Measurements from ENCODE around the gene ALG10B.
A peak's percentile ranks its signal among the peaks of the same experiment; 100 is the strongest.
"Not testable (repeated sequence)": the region's sequence is repeated elsewhere in the genome, so short reads cannot be mapped to it uniquely, and the experiment has no call there.

ALG10B gene

GRCh38 chr12:38316391-38317129, at the start of gene ALG10B:
TSS of gene ALG10B (plus strand) at chr12:38316774. CDS start at chr12:38316894, 120 bp downstream.
- peak; percentile 96 for FAIRE-seq
- peak; percentile 65 for DNase-seq (ENCODE audit: extremely low spot score, insufficient read length, low read depth)

GRCh38 chr12:38268612-38269011, 48.0 kb upstream of the ALG10B start:
- FAIRE-seq (no peak), DNase-seq (ENCODE audit: extremely low spot score, insufficient read length, low read depth) (no peak)

- FAIRE-seq (no peak), DNase-seq (ENCODE audit: extremely low spot score, insufficient read length, low read depth) (no peak)
Measured at GRCh38 chr12:38269897-38270296, 46.7 kb upstream of the ALG10B start.

GRCh38 chr12:38279756-38280155, 36.8 kb upstream of the ALG10B start:
- DNase-seq (ENCODE audit: extremely low spot score, insufficient read length, low read depth) (no peak), FAIRE-seq (no peak)

GRCh38 chr12:38282886-38283285, 33.7 kb upstream of the ALG10B start:
- DNase-seq (ENCODE audit: extremely low spot score, insufficient read length, low read depth) = no peak
- no peak for FAIRE-seq

GRCh38 chr12:38289396-38289795, 27.2 kb upstream of the ALG10B start:
- FAIRE-seq = no peak
- no peak for DNase-seq (ENCODE audit: extremely low spot score, insufficient read length, low read depth)

GRCh38 chr12:38291160-38291559, 25.4 kb upstream of the ALG10B start:
- FAIRE-seq (no peak), DNase-seq (ENCODE audit: extremely low spot score, insufficient read length, low read depth) (no peak)

GRCh38 chr12:38302972-38303371, 13.6 kb upstream of the ALG10B start:
- not testable (repeated sequence) for DNase-seq (ENCODE audit: extremely low spot score, insufficient read length, low read depth); FAIRE-seq

- not testable (repeated sequence) for DNase-seq (ENCODE audit: extremely low spot score, insufficient read length, low read depth); FAIRE-seq
Measured at GRCh38 chr12:38321966-38322365, 5.4 kb downstream of the ALG10B start.

- DNase-seq (ENCODE audit: extremely low spot score, insufficient read length, low read depth) = no peak
- FAIRE-seq = no peak
Measured at GRCh38 chr12:38324912-38325311, 8.3 kb downstream of the ALG10B start.

- FAIRE-seq (peak; percentile 33), DNase-seq (ENCODE audit: extremely low spot score, insufficient read length, low read depth) (no peak)
Measured at GRCh38 chr12:38327356-38327755, 10.8 kb downstream of the ALG10B start.

- DNase-seq (ENCODE audit: extremely low spot score, insufficient read length, low read depth) (no peak), FAIRE-seq (no peak)
Measured at GRCh38 chr12:38328306-38328895, 11.8 kb downstream of the ALG10B start.

GRCh38 chr12:38330414-38330813, 13.8 kb downstream of the ALG10B start:
- FAIRE-seq; DNase-seq (ENCODE audit: extremely low spot score, insufficient read length, low read depth): not testable (repeated sequence)

GRCh38 chr12:38332814-38333213, 16.2 kb downstream of the ALG10B start:
- no peak for FAIRE-seq
- no peak for DNase-seq (ENCODE audit: extremely low spot score, insufficient read length, low read depth)

- FAIRE-seq = no peak
Measured at GRCh38 chr12:38342444-38342843, 25.9 kb downstream of the ALG10B start.

GRCh38 chr12:38343256-38343655, 26.7 kb downstream of the ALG10B start:
- DNase-seq (ENCODE audit: extremely low spot score, insufficient read length, low read depth); FAIRE-seq: not testable (repeated sequence)

More at GRCh38 chr12:38342444-38342843, 25.9 kb downstream of the ALG10B start:
- no peak for DNase-seq (ENCODE audit: extremely low spot score, insufficient read length, low read depth)

- DNase-seq (ENCODE audit: extremely low spot score, insufficient read length, low read depth); FAIRE-seq: not testable (repeated sequence)
Measured at GRCh38 chr12:38343916-38344315, 27.3 kb downstream of the ALG10B start.

- no peak for DNase-seq (ENCODE audit: extremely low spot score, insufficient read length, low read depth)
- no peak for FAIRE-seq
Measured at GRCh38 chr12:38350342-38351174, 34.0 kb downstream of the ALG10B start.

- DNase-seq (ENCODE audit: extremely low spot score, insufficient read length, low read depth); FAIRE-seq: not testable (repeated sequence)
Measured at GRCh38 chr12:38351175-38351508, 34.6 kb downstream of the ALG10B start.

GRCh38 chr12:38367506-38367905, 50.9 kb downstream of the ALG10B start:
- no peak for FAIRE-seq
- DNase-seq (ENCODE audit: extremely low spot score, insufficient read length, low read depth) = no peak

- FAIRE-seq = no peak
Measured at GRCh38 chr12:38370311-38370710, 53.7 kb downstream of the ALG10B start.

More at GRCh38 chr12:38370311-38370710, 53.7 kb downstream of the ALG10B start:
- no peak for DNase-seq (ENCODE audit: extremely low spot score, insufficient read length, low read depth)

Data from GM18507 (cell line).